ENCODE data around the gene PMM2. TPM values are rescaled to one million over a fixed set of nuclear protein-coding genes. Genes with fewer than 3 reads are reported as not detected.

The PMM2 gene
- total RNA-seq, 1 donor from 2014 or later, result 47.6 TPM

DNA sequence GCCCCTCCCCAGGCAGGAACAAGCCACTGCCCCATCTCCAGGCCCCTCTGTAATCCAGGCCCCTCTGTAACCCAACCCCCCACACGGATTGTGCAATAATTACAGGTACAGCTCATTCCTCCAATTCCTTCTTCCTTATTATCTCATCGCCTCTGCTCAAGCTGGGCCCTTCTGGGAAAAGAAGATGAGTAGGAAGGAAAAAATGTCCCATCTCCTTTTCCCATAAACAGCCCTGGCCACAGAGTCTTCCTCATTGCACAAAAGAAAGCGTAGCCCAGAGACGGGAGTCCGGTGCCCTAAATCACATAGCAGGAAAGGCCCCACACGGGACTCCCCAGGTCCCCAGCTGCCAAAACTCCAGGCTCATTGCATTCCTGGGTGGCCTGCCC, 80.9 kb downstream of the PMM2 start:
- no peak overlapping the region for H3K4me3 Mint-ChIP-seq (ENCODE audit: unreplicated experiment)
- no peak for TF ChIP-seq CTCF (IDR thresholded peaks at IDR 0.05)
- no peaks in the 10 kb centered on the region for H3K27me3 Mint-ChIP-seq (ENCODE audit: low read depth)
- H3K9me3 Mint-ChIP-seq (ENCODE audit: low read depth), result no peaks in the 10 kb centered on the region
- peaks cover 15% of the 10 kb centered on the region for H3K4me1 Mint-ChIP-seq (ENCODE audit: low read depth)
- H3K36me3 Mint-ChIP-seq (ENCODE audit: low read depth), result no peaks in the 10 kb centered on the region
- no peak for DNase-seq (ENCODE audit: low spot score)
- peak overlapping the region; percentile 9 for H3K27ac Mint-ChIP-seq (ENCODE audit: unreplicated experiment)

- peaks cover 14% of the 10 kb centered on the region for H3K4me1 Mint-ChIP-seq (ENCODE audit: low read depth)
- no peak for DNase-seq (ENCODE audit: low spot score)
- H3K9me3 Mint-ChIP-seq (ENCODE audit: low read depth), result no peaks in the 10 kb centered on the region
- no peak overlapping the region for H3K4me3 Mint-ChIP-seq (ENCODE audit: unreplicated experiment)
- TF ChIP-seq CTCF (IDR thresholded peaks at IDR 0.05), result no peak
- no peak overlapping the region for H3K27ac Mint-ChIP-seq (ENCODE audit: unreplicated experiment)
- no peaks in the 10 kb centered on the region for H3K27me3 Mint-ChIP-seq (ENCODE audit: low read depth)
- no peaks in the 10 kb centered on the region for H3K36me3 Mint-ChIP-seq (ENCODE audit: low read depth)
These were observed 83.3 kb downstream of the PMM2 start for GRCh38 chr16:8880839-8881510.

GRCh38 chr16:8882041-8882617, 84.5 kb downstream of the PMM2 start, which contains the start of gene LITAFD:
Gene LITAFD, plus strand, starts transcription at chr16:8882351. Its CDS starts 2,005 bp downstream, at chr16:8884356.
- no peaks in the 10 kb centered on the region for H3K27me3 Mint-ChIP-seq (ENCODE audit: low read depth)
- DNase-seq (ENCODE audit: low spot score), result no peak
- no peaks in the 10 kb centered on the region for H3K9me3 Mint-ChIP-seq (ENCODE audit: low read depth)
- TF ChIP-seq CTCF (IDR thresholded peaks at IDR 0.05), result no peak
- no peak within 1 kb of the TSS for H3K4me3 Mint-ChIP-seq (ENCODE audit: unreplicated experiment)
- H3K36me3 Mint-ChIP-seq (ENCODE audit: low read depth), result peaks cover 3% of the 10 kb centered on the region
- H3K27ac Mint-ChIP-seq (ENCODE audit: unreplicated experiment), result no peak within 1 kb of the TSS
- peaks cover 24% of the 10 kb centered on the region for H3K4me1 Mint-ChIP-seq (ENCODE audit: low read depth)

GRCh38 chr16:8882725-8883377, 85.2 kb downstream of the PMM2 start:
- no peak overlapping the region for H3K27ac Mint-ChIP-seq (ENCODE audit: unreplicated experiment)
- no peak for TF ChIP-seq CTCF (IDR thresholded peaks at IDR 0.05)
- H3K9me3 Mint-ChIP-seq (ENCODE audit: low read depth), result no peaks in the 10 kb centered on the region
- peaks cover 29% of the 10 kb centered on the region for H3K4me1 Mint-ChIP-seq (ENCODE audit: low read depth)
- DNase-seq (ENCODE audit: low spot score), result peak; percentile 53
- peaks cover 6% of the 10 kb centered on the region for H3K36me3 Mint-ChIP-seq (ENCODE audit: low read depth)
- no peak overlapping the region for H3K4me3 Mint-ChIP-seq (ENCODE audit: unreplicated experiment)
- H3K27me3 Mint-ChIP-seq (ENCODE audit: low read depth), result no peaks in the 10 kb centered on the region

- H3K27me3 Mint-ChIP-seq (ENCODE audit: low read depth), result no peaks in the 10 kb centered on the region
- no peak overlapping the region for H3K4me3 Mint-ChIP-seq (ENCODE audit: unreplicated experiment)
- DNase-seq (ENCODE audit: low spot score), result peak; percentile 73
- H3K4me1 Mint-ChIP-seq (ENCODE audit: low read depth), result peaks cover 26% of the 10 kb centered on the region
- peak overlapping the region; percentile 61 for H3K27ac Mint-ChIP-seq (ENCODE audit: unreplicated experiment)
- peaks cover 8% of the 10 kb centered on the region for H3K36me3 Mint-ChIP-seq (ENCODE audit: low read depth)
- peak; percentile 44 for TF ChIP-seq CTCF (IDR thresholded peaks at IDR 0.05)
- H3K9me3 Mint-ChIP-seq (ENCODE audit: low read depth), result no peaks in the 10 kb centered on the region
These were observed 88.3 kb downstream of the PMM2 start for GRCh38 chr16:8885674-8886592.

Data from chondrocyte (in vitro differentiated cells).